Measurements from ENCODE around the gene GRIP2.
A peak's percentile ranks its signal among the peaks of the same experiment; 100 is the strongest.

Gene GRIP2

GRCh38 chr3:14483286-14483685 lies 56.9 kb downstream of the GRIP2 start:
- no peak for DNase-seq (ENCODE audit: low read depth)

DNA sequence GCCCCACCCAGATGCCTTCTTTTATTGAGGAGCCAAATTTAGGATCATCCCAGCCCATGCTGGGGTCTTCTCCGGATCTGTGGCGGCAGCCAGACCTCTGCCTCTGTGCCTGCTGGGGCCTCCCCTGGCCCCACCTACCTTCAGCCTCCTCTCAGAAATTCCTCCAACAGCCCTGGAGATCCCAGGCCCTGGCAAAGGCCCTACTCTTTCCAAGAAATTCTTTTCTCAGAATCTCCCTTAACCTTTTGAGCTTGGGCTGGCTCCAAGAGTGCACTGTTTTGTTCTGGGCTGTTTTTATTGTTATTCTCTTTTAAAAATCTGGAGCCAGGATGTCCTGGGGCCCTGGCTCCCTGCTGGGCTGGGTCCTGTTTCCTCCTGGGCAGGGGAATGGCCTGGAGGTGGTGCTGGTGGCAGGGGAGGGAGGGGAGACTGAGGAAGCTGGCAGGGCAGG lies 57.8 kb downstream of the GRIP2 start:
- DNase-seq (ENCODE audit: low read depth) = no peak

DNA sequence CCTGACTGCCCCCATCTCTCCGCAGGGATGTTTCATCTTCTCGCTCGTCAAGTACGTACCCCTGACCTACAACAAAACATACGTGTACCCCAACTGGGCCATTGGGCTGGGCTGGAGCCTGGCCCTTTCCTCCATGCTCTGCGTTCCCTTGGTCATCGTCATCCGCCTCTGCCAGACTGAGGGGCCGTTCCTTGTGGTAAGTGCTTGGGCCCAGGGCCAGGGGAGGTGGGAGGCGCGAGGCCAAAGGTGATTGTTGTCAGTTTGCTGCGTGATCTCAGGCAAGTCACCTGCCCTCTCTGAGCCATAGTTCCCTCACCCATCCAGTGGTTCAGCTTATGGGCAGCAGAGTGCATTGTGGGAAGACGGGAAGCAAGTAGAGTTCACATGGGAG lies 58.5 kb downstream of the GRIP2 start:
- no peak for DNase-seq (ENCODE audit: low read depth)

DNA sequence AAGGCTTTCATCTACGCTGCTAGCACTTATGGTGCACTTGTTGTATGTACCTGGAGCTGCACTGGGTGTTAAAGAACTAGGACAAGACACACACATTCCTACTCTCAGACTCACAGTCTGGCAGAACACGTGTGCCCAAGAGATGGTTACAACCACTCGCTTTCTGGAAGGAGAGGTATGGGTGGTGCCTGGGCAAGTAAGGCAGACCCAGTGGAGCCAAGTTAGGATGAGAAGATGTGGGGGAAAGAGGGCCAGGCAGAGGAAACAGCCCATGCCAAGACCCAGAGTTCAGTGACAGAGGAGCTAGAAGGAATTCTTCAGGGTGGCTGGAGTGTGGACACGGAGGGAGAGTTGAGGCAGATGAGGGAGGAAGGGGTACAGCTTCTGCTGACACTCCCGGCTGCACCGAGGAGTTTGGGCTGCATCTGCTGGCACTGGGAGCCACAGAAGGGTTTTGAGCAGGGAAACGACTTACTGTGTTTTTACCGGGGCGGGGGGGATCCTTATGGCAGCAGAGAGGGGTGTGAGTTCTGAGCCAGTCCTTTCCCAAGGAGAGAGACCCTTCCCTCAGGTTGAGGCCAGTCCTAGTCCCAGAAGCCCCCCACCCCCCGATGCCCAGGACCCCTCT lies 59.0 kb downstream of the GRIP2 start:
- DNase-seq (ENCODE audit: low read depth) = no peak

DNA sequence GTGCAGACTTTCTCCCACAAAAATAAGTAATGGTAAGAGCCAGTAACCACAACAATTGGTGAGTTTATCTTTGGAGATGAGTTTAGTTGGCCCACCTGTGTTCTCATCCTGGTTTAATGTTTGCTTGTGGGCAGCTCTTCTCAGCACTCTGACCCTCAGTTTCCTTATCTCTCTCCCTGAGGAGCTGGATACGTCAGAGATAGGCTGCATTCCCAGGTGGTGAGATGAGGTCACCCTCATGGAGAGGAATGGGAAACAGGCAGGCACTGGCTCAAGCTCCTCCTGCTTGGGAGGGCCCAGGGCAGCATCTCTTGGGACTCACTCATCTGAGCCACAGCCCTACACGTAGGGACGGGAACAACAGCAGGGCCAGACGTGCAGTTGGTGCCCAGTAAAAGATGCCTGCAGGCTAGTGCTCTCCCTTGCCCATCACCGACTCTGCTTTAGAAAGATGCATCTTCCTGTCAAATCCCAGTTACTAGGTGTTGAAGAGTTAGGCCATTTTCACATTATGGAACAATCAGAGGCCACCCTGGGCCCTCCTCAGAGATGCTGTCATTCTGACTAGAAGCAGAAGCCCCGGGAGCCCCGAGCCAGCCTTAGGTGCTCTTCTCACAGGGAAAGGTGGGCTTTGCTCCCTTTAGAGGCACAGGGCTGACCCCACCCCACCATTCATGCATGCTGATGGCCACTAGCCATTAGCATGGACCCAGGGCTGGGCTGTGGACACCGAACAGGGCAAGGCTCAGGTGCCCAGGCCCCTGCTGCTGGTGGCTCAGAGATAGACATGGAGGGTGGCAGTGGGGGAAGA lies 59.7 kb downstream of the GRIP2 start:
- DNase-seq (ENCODE audit: low read depth) = no peak

GRCh38 chr3:14479591-14479990 lies 60.6 kb downstream of the GRIP2 start:
- no peak for DNase-seq (ENCODE audit: low read depth)

- DNase-seq (ENCODE audit: low read depth) = no peak
Observed at GRCh38 chr3:14478956-14479550, 61.1 kb downstream of the GRIP2 start.

GRCh38 chr3:14477311-14477935 lies 62.7 kb downstream of the GRIP2 start:
- DNase-seq (ENCODE audit: low read depth) = no peak

GRCh38 chr3:14476583-14477265 lies 63.4 kb downstream of the GRIP2 start:
- DNase-seq (ENCODE audit: low read depth) = no peak

GRCh38 chr3:14475621-14476020 lies 64.5 kb downstream of the GRIP2 start:
- no peak for DNase-seq (ENCODE audit: low read depth)

GRCh38 chr3:14474363-14475081 lies 65.6 kb downstream of the GRIP2 start:
- DNase-seq (ENCODE audit: low read depth) = no peak

- DNase-seq (ENCODE audit: low read depth) = no peak
Observed at GRCh38 chr3:14473411-14473891, 66.7 kb downstream of the GRIP2 start.

DNA sequence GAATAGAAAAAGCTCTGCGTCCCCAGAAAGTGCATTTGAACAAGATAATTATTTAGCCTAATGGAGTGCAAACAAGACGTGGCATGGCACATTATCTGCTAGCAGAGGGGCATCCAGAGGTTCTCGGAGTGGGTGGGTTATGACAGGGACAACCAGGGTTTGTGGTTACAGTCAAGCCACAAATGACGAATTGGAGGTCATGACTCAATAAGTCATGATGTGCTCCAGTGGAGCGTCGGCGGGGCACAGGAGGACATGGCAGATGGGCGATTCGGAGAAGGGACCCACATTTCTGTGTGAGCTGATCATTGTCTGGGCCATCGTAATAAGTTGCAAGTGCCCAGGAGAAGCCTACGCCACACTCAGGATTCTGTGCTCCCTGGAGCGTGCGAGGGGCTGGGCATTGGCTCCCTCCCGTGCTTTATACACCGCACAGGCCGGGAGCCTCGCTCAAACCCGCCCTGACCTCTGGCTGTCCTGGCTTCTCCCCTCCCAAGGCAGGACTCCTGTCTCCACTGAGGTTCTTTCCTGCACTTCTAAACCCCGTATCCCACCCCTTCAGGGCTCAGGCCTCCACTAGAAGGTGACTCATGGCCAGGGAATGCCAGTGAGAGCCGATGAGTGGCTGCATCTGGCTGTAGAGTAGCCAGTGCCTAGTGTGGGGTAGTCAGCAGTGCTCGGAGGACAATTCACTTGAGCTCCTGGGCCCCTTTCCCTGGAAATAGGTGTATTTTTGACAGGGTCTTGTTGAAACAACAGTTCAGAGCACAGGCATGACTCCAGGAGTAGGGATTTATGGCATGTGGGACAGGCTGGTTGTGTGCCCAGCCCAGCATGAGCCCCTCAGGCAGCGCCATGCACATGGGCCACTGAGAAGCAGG lies 67.4 kb downstream of the GRIP2 start:
- DNase-seq (ENCODE audit: low read depth) = no peak

DNA sequence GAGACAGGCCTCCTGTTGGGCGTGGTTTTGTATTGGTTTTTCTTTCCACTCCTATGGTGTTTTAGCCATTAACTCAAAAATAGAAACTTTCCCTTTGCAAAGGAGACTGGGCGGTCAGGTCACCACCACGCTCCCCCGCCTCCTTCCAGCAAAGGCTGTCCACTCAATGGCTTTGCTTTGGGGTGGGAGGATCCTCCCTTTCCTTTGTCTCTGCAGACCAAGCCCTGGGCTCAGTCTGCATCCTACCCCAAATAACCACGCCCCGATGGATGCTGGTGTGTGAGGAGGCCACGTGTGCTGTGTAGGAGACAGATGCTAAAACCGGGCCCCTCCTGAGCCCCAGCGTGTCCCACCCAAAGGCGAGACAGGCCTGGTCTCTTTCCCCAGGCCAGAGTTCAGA lies 68.5 kb downstream of the GRIP2 start:
- no peak for DNase-seq (ENCODE audit: low read depth)

DNA sequence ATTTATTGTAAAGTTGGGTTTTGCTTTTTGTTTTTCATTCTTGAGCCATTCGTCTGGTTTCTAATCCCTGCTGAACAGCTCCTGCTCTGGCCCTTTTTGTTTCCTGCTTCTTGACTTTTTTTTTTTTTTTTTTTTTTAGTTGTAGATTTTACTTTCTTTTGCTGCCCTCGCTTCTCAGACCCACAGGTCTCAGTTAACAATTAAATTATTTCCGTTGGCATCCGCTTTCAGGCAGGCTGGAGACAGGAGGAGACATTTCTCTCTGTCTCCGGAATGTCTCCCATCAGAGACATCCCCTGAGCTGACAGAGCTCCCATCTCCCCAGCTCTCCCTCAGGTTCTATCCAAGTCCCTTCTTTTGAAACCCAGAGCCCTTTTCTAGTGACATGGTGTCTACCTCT lies 69.1 kb downstream of the GRIP2 start:
- no peak for DNase-seq (ENCODE audit: low read depth)

GRCh38 chr3:14470461-14470860 lies 69.7 kb downstream of the GRIP2 start:
- DNase-seq (ENCODE audit: low read depth) = no peak

DNA sequence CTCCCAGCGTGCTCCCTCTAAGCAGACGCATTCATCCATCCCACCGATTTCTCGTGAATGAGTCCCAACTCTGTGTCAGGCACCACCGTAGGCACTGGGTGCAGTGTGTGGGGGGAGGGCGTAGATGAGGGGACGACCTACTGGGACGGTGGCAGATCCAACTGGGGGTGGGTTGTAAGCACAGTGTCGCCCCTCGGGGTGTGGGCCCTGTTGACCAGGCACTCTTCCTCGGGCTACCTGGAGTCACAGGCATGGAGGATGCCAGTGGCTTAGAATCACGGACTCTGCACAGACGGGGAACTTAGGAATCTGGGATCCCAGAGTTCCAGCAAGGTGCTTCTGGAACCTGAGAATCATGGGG lies 71.5 kb downstream of the GRIP2 start:
- DNase-seq (ENCODE audit: low read depth) = no peak

GRCh38 chr3:14467814-14468620 lies 72.1 kb downstream of the GRIP2 start:
- DNase-seq (ENCODE audit: low read depth) = peak; percentile 19

GRCh38 chr3:14466179-14466903 lies 73.8 kb downstream of the GRIP2 start:
- no peak for DNase-seq (ENCODE audit: low read depth)
